Bronchial epithelial cell (primary cell): ENCODE measurements around the gene UNC5B. TPM values are rescaled to one million over a fixed set of nuclear protein-coding genes. Genes with fewer than 3 reads are reported as not detected.
A peak's percentile ranks its signal among the peaks of the same experiment; 100 is the strongest.

ENCODE experiments used
- DNase-seq: peaks from one replicate; pipeline ENCODE4 v3.0.0-alpha.2; 2010; ENCODE audit warnings: low read depth
- FAIRE-seq: peaks from 2 replicates; lab custom pipeline; 2011; peaks lifted over from hg19 to GRCh38; lab: Jason Lieb, UNC
- H3K27me3 ChIP-seq: 2 replicates; pipeline ENCODE4 v1.5.1; 2011; ENCODE audit warnings: low read length; ENCODE audit not compliant: control insufficient read depth, insufficient read depth
- H3K36me3 ChIP-seq: 2 replicates; pipeline ENCODE4 v1.5.1; 2011; ENCODE audit warnings: low read length; ENCODE audit not compliant: control insufficient read depth, insufficient read depth
- H3K4me3 ChIP-seq: 2 replicates; pipeline ENCODE4 v1.5.1; 2011; ENCODE audit warnings: mild to moderate bottlenecking, low read depth, low read length, control low read depth
- CTCF ChIP-seq: IDR thresholded peaks from 2 replicates; pipeline ENCODE4 v1.5.1; 2011; ENCODE audit warnings: mild to moderate bottlenecking, moderate library complexity, low read length, control low read depth, inconsistent platforms; ENCODE audit not compliant: insufficient read depth, severe bottlenecking
- total RNA-seq: library from RNA; depleted of rRNA; stranded (reverse); fragments of >200 nt; gene quantifications from 2 replicates; pipeline ENCODE4 v1.2.1, GENCODE V29; 2014

The UNC5B gene
- total RNA-seq, 1 donor from 2014 or later: 36.6 TPM

GRCh38 chr10:71266147-71266917, 54.0 kb downstream of the UNC5B start:
- Histone ChIP-seq H3K27me3 (no peaks in the 10 kb centered on the region), H3K4me3 (no peak overlapping the region), H3K36me3 (peaks cover 2% of the 10 kb centered on the region)
- FAIRE-seq (no peak), DNase-seq (peak; percentile 14)
- no peak for TF ChIP-seq CTCF

GRCh38 chr10:71266918-71267442, 54.6 kb downstream of the UNC5B start:
- H3K27me3 ChIP-seq: no peaks in the 10 kb centered on the region
- FAIRE-seq (no peak), DNase-seq (no peak)
- no peak overlapping the region for H3K4me3 ChIP-seq
- TF ChIP-seq CTCF: no peak
- peaks cover 3% of the 10 kb centered on the region for H3K36me3 ChIP-seq

- Histone ChIP-seq H3K27me3 (no peaks in the 10 kb centered on the region), H3K4me3 (no peak overlapping the region), H3K36me3 (peaks cover 3% of the 10 kb centered on the region)
- TF ChIP-seq CTCF: no peak
- FAIRE-seq: no peak
- no peak for DNase-seq
Measured at GRCh38 chr10:71267508-71268240, 55.3 kb downstream of the UNC5B start.

- peak; percentile 82 for TF ChIP-seq CTCF
Measured at GRCh38 chr10:71268247-71268691, 55.9 kb downstream of the UNC5B start.

GRCh38 chr10:71268758-71269157, 56.4 kb downstream of the UNC5B start:
- no peak for FAIRE-seq

More at GRCh38 chr10:71268247-71268691, 55.9 kb downstream of the UNC5B start:
- Histone ChIP-seq H3K27me3 (no peaks in the 10 kb centered on the region), H3K4me3 (no peak overlapping the region), H3K36me3 (peaks cover 3% of the 10 kb centered on the region)
- DNase-seq (peak; percentile 31), FAIRE-seq (no peak)

More at GRCh38 chr10:71268758-71269157, 56.4 kb downstream of the UNC5B start:
- no peak overlapping the region for H3K4me3 ChIP-seq
- TF ChIP-seq CTCF: no peak
- no peaks in the 10 kb centered on the region for H3K27me3 ChIP-seq
- DNase-seq: no peak
- peaks cover 3% of the 10 kb centered on the region for H3K36me3 ChIP-seq
